Measurements from ENCODE around the gene TBXA2R. TPM values are rescaled to one million over a fixed set of nuclear protein-coding genes. Genes with fewer than 3 reads are reported as not detected.
"Not testable (repeated sequence)": the region's sequence is repeated elsewhere in the genome, so short reads cannot be mapped to it uniquely, and the experiment has no call there.

TBXA2R gene
- total RNA-seq, 1 donor from 2014 or later, result 0.47 TPM

DNA sequence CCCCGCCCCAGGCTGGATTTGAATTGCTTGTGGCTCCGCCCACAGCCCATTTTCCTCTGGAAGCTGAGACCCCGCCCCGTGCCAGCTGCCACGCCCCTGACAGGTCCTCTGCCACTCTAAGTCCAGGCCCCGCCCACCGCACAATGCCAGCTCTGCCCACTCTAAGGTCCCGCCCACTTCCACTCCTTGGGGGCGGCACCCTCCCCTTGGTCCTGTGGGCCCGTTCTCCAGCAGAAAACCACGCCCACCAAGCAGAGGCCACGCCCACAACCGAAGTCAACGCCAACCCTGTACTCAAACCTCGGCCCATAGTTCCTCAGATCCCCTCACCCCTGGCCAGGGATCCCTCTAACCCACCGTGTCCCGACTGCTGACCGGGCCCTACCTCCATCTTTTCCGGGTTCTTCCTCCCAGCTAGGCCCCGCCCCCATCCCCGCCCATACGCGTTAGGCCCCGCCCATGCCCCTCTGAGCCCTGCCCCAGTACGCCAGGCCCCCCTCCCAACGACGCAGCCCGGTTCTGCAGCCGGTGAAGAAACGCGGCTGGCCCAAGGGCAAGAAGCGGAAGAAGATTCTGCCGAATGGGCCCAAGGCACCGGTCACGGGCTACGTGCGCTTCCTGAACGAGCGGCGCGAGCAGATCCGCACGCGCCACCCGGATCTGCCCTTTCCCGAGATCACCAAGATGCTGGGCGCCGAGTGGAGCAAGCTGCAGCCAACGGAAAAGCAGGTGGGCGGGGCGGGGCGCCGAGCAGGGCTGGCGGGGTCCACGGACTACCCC, 32.6 kb downstream of the TBXA2R start:
- TF ChIP-seq, protein P1, sequence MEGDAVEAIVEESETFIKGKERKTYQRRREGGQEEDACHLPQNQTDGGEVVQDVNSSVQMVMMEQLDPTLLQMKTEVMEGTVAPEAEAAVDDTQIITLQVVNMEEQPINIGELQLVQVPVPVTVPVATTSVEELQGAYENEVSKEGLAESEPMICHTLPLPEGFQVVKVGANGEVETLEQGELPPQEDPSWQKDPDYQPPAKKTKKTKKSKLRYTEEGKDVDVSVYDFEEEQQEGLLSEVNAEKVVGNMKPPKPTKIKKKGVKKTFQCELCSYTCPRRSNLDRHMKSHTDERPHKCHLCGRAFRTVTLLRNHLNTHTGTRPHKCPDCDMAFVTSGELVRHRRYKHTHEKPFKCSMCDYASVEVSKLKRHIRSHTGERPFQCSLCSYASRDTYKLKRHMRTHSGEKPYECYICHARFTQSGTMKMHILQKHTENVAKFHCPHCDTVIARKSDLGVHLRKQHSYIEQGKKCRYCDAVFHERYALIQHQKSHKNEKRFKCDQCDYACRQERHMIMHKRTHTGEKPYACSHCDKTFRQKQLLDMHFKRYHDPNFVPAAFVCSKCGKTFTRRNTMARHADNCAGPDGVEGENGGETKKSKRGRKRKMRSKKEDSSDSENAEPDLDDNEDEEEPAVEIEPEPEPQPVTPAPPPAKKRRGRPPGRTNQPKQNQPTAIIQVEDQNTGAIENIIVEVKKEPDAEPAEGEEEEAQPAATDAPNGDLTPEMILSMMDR (IDR thresholded peaks at IDR 0.05; ENCODE audit: unreplicated experiment), result no peak
- peak; percentile 77 to 81 for DNase-seq (ENCODE audit: low spot score in 2 of 2, unreplicated experiment in 2 of 2)
- H3K36me3 Mint-ChIP-seq, result peaks cover 11% of the 10 kb centered on the region
- H3K27me3 Mint-ChIP-seq (ENCODE audit: low read depth), result peaks cover 26% of the 10 kb centered on the region
- peak overlapping the region; percentile 74 for H3K4me3 Mint-ChIP-seq
- no peak overlapping the region for H3K27ac Mint-ChIP-seq
- peaks cover 19% of the 10 kb centered on the region for H3K4me1 Mint-ChIP-seq
- no peaks in the 10 kb centered on the region for H3K9me3 Mint-ChIP-seq

DNA sequence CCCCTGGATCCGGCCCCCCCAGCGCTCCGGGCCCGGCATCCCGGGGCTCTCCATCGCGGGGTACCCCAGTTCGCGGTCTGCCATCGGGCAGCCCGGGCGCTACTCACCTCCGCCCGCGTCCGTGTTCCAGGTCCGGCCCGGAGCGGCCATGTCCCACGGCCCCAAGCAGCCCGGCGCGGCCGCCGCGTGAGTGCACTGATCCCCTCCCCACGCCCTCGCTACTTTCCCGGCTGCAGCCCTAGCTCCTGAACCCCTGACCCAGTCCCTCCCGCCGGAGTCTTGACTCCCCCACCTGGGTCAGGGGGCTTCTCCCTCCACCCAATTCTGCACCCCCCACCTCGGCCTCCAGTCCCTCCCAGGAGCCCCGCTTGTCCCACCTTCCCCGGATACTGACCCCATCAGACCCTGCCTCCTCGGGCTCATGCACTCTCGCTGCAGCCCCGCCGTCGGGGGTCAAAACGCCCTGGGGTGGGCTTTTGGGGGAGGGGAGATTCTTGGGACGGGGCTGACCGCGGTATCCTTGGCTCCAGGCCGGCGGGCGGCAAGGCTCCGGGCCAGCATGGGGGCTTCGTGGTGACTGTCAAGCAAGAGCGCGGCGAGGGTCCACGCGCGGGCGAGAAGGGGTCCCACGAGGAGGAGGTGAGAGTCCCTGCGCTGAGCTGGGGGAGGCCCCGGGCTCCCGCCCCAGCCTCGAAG, 33.4 kb downstream of the TBXA2R start:
- H3K27ac Mint-ChIP-seq, result no peak overlapping the region
- DNase-seq (ENCODE audit: low spot score in 2 of 2, unreplicated experiment in 2 of 2), result peak in 1 of 2 experiments; percentile 52
- H3K4me1 Mint-ChIP-seq, result peaks cover 19% of the 10 kb centered on the region
- H3K36me3 Mint-ChIP-seq, result peaks cover 11% of the 10 kb centered on the region
- H3K4me3 Mint-ChIP-seq, result peak overlapping the region; percentile 74
- H3K9me3 Mint-ChIP-seq, result no peaks in the 10 kb centered on the region
- TF ChIP-seq, protein P1 (IDR thresholded peaks at IDR 0.05; ENCODE audit: unreplicated experiment), result no peak
- peaks cover 22% of the 10 kb centered on the region for H3K27me3 Mint-ChIP-seq (ENCODE audit: low read depth)

DNA sequence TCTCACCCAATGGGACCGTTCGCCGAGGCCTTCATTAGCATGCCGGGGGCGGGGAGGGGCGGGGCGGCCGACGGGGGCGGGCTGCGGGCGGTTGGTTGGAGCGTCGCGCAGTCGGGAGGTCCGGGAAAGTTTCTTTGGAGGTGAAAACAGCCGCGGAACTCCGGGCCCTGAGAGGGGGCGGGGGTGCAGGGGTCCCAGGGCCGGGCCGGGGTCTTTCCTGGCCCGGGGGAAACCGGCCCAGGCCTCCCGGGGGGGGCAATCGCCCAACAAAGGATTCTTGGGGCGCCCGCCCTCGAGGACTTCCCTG, 33.9 kb downstream of the TBXA2R start, which contains the start of gene HMG20B:
Gene HMG20B, plus strand, starts transcription at position 90 of the 307 bp plus-strand sequence. CDS start 366 bp downstream, outside the sequence.
- Mint-ChIP-seq H3K36me3 (peaks cover 11% of the 10 kb centered on the region), H3K27me3 (ENCODE audit: low read depth) (peaks cover 21% of the 10 kb centered on the region), H3K27ac (no peak within 1 kb of the TSS), H3K4me1 (peaks cover 19% of the 10 kb centered on the region), H3K4me3 (peak within 1 kb of the TSS; percentile 74), H3K9me3 (no peaks in the 10 kb centered on the region)
- TF ChIP-seq, protein P1 (IDR thresholded peaks at IDR 0.05; ENCODE audit: unreplicated experiment), result no peak
- no peak for DNase-seq (ENCODE audit: low spot score in 2 of 2, unreplicated experiment in 2 of 2)

DNA sequence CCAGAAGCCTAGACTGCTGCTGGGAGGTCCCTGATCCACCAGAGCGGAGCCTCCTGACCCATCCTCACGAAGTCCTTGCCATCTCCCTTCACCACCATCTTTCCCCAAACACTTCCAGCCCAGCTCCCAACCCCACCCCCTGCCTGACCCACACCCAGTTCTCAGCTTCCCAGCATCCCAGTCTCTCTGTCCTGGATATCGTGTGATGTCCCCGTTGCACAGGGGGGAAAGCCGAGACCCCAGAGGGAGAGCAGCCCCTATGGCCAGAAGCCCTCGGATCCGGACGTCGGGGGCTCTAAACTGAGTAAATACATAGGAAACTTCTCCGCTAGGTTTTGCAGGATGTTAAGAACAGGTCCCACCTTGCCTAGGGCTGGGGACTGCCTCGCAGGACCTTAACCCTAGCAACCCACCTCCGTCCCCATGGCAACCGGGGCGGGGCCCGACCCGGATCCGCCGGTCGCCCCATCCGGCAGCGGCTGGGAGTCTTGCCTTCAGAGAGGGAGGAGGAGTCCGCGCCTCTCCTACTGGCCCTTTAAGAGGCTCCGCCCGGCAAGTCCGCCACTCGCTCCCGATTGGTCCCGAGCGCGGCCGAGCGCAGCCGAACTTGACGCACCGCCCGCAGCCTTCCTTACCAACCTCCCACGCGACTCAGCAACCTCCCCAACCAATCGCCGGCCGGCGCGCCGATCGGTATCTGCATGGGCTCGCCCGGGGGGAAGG, 34.4 kb downstream of the TBXA2R start:
- TF ChIP-seq, protein P1 (IDR thresholded peaks at IDR 0.05; ENCODE audit: unreplicated experiment), result no peak
- Mint-ChIP-seq H3K4me3 (peak overlapping the region; percentile 66), H3K27me3 (ENCODE audit: low read depth) (peaks cover 19% of the 10 kb centered on the region), H3K9me3 (no peaks in the 10 kb centered on the region), H3K4me1 (peaks cover 19% of the 10 kb centered on the region), H3K36me3 (peaks cover 11% of the 10 kb centered on the region), H3K27ac (no peak overlapping the region)
- DNase-seq (ENCODE audit: low spot score in 2 of 2, unreplicated experiment in 2 of 2), result peak; percentile 99 to 100

DNA sequence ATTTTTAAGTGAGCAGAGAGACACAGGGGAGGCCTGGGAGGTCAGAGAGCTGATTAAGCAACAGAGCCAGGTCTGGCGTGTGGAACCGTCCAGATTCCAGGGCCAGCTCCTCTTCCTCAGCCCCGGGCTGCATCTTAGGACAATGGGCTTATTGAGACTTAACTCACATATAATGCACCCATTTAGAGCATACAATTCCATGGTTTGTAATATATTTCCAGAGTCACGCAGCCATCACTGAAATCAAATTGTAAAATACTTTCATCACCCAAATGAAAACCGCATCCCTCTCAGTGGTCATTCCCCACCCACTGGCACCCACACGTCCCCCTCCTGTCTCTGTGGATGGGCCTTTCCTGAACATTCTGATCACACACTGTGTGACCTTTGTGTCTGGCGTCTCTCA, 36.1 kb downstream of the TBXA2R start:
- TF ChIP-seq, protein P1 (IDR thresholded peaks at IDR 0.05; ENCODE audit: unreplicated experiment), result no peak
- Mint-ChIP-seq H3K4me3 (no peak overlapping the region), H3K27me3 (ENCODE audit: low read depth) (peaks cover 12% of the 10 kb centered on the region), H3K4me1 (peaks cover 12% of the 10 kb centered on the region), H3K27ac (no peak overlapping the region), H3K9me3 (no peaks in the 10 kb centered on the region), H3K36me3 (peaks cover 11% of the 10 kb centered on the region)
- no peak for DNase-seq (ENCODE audit: low spot score in 2 of 2, unreplicated experiment in 2 of 2)

DNA sequence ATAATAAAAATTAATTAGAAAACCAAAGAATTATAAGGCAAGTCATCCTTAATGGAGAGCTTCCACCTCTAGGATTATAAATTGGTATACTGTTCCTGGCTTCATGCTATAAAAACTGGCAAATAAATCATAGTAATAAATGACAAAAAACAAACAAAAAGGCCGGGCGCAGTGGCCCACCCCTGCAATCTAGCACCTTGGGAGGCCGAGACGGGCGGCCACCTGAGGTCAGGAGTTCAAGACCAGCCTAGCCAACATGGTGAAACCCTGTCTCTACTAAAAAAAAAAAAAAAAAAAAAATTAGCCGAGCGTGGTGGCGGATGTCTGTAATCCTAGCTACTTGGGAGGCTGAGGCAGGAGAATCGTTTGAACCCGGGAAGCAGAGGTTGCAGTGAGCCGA, 36.6 kb downstream of the TBXA2R start:
- not testable (repeated sequence) for H3K27me3 Mint-ChIP-seq (ENCODE audit: low read depth); H3K27ac Mint-ChIP-seq; H3K36me3 Mint-ChIP-seq; H3K4me1 Mint-ChIP-seq; H3K4me3 Mint-ChIP-seq; DNase-seq (ENCODE audit: low spot score in 2 of 2, unreplicated experiment in 2 of 2); H3K9me3 Mint-ChIP-seq

Data from mesothelial cell of epicardium (in vitro differentiated cells).